Measurements from ENCODE around the gene PCSK4. TPM values are rescaled to one million over a fixed set of nuclear protein-coding genes. Genes with fewer than 3 reads are reported as not detected.
A peak's percentile ranks its signal among the peaks of the same experiment; 100 is the strongest.

The PCSK4 gene
- total and polyA plus RNA-seq, 9 of the 15 experiments (the other 6 are each of a cell fraction or from before 2014, with no cell fraction given) = 0.01 to 9.1 (median 2.1) TPM; not detected in 1

DNA sequence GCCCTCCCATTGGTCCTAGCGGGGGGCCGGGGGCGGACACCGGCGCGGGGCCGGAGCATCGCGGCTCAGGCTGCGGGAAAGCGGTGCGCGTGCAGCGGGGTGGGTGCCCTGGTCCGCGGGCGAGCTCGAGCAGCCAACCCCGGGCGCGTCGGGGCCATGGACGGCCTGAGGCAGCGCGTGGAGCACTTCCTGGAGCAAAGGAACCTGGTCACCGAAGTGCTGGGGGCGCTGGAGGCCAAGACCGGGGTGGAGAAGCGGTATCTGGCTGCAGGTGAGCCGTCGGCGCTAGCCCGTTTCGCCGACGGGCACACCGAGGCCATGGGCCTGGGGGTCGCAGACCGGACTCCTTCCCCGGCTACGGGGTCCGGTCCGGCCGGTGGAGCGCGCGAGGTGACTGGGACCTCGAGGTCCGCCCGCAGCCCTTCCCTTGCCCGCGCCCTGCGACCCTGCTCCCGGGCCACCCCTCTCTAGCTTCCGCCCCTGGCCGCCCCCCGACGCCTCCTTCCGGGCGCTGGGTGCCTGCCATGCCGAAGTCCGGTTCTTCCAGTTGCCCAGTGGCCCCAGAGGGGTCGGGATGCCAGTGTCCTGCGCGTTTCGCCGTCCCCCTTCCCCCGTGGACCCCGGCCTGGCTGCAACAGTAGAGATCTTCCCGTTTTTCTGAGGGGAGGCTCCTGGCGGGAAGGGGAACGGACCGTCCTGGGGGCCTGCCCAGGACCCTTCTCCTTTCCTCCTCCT is 1.1 kb upstream of the PCSK4 start, which contains the start of gene REEP6 (continued):
- TF ChIP-seq ZKSCAN3 (CRISPR knock-in tag; IDR thresholded peaks at IDR 0.05) (no peak), ZNF311 (CRISPR knock-in tag; IDR thresholded peaks at IDR 0.05) (no peak), ZNF324 (CRISPR knock-in tag; IDR thresholded peaks at IDR 0.05) (no peak), ZNF354B (CRISPR knock-in tag; IDR thresholded peaks at IDR 0.05) (no peak), KAT2B (IDR thresholded peaks at IDR 0.05; ENCODE audit: low read depth, low read length) (no peak), SIN3B (IDR thresholded peaks at IDR 0.05; ENCODE audit: low read depth) (peak; percentile 59; the same call in 1 of the 2 replicates), SPI1 (IDR thresholded peaks at IDR 0.05; ENCODE audit: borderline replicate concordance, low read depth, low read length) (no peak), HDAC1 (IDR thresholded peaks at IDR 0.05) (peak in 1 of 2 experiments; percentile 33; a peak in 1 of 4 replicates), RAD21 (CRISPR knock-in tag; conservative IDR thresholded peaks at IDR 0.05 in 1 of 2, IDR thresholded peaks at IDR 0.05 in 1 of 2) (peak in 1 of 2 experiments; percentile 9; a peak in 1 of 4 replicates), POLR3A (IDR thresholded peaks at IDR 0.05; ENCODE audit: borderline replicate concordance, extremely low read depth, insufficient read depth, insufficient read length) (no peak), SIX5 (IDR thresholded peaks at IDR 0.05; ENCODE audit: borderline replicate concordance in 1 of 2, insufficient read depth in 1 of 2, low read depth in 1 of 2, low read length in 2 of 2) (no peak), ZC3H11A (IDR thresholded peaks at IDR 0.05; ENCODE audit: low read depth, low read length) (no peak), NRF1 (conservative IDR thresholded peaks at IDR 0.05 in 1 of 2, IDR thresholded peaks at IDR 0.05 in 1 of 2) (peak; percentile 82 to 83; a peak in 2 of 4 replicates), ZNF668 (CRISPR knock-in tag; IDR thresholded peaks at IDR 0.05) (no peak), RBM22 (IDR thresholded peaks at IDR 0.05; ENCODE audit: low read depth, low read length, poor library complexity, severe bottlenecking) (peak; percentile 62), PHB2 (IDR thresholded peaks at IDR 0.05; ENCODE audit: low read depth) (no peak), MCM3 (IDR thresholded peaks at IDR 0.05) (no peak), LARP7 (IDR thresholded peaks at IDR 0.05) (no peak), ZNF263 (CRISPR knock-in tag; IDR thresholded peaks at IDR 0.05; ENCODE audit: borderline replicate concordance) (peak; percentile 72; the same call in 1 of the 2 replicates), MAZ (CRISPR knock-in tag; conservative IDR thresholded peaks at IDR 0.05 in 1 of 2, IDR thresholded peaks at IDR 0.05 in 1 of 2) (peak in 1 of 2 experiments; percentile 78; a peak in 2 of 4 replicates), CBX2 (IDR thresholded peaks at IDR 0.05; ENCODE audit: insufficient read depth, low read length, poor library complexity, severe bottlenecking) (no peak)
- TF ChIP-seq, protein P1, sequence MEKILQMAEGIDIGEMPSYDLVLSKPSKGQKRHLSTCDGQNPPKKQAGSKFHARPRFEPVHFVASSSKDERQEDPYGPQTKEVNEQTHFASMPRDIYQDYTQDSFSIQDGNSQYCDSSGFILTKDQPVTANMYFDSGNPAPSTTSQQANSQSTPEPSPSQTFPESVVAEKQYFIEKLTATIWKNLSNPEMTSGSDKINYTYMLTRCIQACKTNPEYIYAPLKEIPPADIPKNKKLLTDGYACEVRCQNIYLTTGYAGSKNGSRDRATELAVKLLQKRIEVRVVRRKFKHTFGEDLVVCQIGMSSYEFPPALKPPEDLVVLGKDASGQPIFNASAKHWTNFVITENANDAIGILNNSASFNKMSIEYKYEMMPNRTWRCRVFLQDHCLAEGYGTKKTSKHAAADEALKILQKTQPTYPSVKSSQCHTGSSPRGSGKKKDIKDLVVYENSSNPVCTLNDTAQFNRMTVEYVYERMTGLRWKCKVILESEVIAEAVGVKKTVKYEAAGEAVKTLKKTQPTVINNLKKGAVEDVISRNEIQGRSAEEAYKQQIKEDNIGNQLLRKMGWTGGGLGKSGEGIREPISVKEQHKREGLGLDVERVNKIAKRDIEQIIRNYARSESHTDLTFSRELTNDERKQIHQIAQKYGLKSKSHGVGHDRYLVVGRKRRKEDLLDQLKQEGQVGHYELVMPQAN (IDR thresholded peaks at IDR 0.05; ENCODE audit: borderline replicate concordance) = peak; percentile 37; the same call in 1 of the 2 replicates
- TF ChIP-seq, protein P2, sequence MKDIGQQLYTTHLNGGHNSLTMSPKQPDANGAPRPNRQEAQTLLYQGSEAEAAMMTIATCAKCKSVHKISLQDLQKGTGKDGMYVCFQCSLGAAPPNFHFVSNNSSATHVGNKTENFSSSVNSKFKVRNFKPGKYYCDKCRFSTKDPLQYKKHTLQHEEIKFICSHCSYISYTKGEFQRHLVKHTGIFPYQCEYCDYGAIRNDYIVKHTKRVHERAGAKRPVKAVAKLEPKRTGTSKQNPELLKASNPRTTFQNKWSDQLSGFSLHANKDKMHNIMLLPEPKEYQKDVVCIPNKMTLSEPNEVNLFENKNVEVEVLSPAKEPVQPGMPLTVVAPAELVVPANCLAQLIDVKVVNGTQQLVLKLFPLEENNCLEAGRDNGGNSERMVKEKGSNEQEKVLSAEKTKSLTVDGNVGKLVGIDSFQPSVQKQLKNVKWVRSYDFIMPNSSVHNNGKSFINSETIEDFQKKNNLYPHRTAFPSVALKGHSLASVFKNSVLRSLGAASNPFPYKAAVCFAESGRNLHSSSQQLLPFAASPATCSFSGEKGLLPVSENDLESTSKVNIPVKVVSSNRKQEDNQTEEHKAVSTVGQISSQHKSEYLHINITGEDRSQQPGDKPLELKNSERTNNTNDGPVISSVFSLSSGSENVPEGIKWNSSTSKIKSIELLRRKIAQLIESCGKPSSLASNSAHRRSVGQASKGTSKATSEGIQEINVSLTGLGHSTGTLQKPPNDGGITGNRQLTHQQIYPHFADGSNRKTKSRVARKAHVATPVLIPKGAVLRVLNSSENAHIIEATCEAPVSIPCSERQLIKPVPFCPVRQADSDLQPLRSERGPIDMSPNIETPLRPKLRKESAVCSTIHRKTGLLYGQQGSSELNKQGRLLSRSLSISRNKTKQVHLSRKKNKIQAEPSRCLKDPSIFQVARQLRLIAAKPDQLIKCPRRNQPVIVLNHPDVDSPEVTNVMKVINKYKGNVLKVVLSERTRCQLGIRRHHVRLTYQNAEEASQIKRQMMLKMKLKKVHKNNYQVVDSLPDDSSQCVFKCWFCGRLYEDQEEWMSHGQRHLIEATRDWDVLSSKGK (CRISPR knock-in tag; IDR thresholded peaks at IDR 0.05) = no peak
